Osteocyte (in vitro differentiated cells): Measurements from ENCODE around the gene URB1. TPM values are rescaled to one million over a fixed set of nuclear protein-coding genes. Genes with fewer than 3 reads are reported as not detected.
"Not testable (repeated sequence)": the region's sequence is repeated elsewhere in the genome, so short reads cannot be mapped to it uniquely, and the experiment has no call there.

Source experiments
- DNase-seq: peaks from one replicate; pipeline ENCODE4 v3.0.0; 2021; ENCODE audit warnings: mixed read lengths; ENCODE audit not compliant: unreplicated experiment; ENCODE audit errors: extremely low spot score
- H3K27ac Mint-ChIP-seq: one replicate; pipeline ENCODE4 v1.8.0; 2021; ENCODE audit warnings: mild to moderate bottlenecking, mixed read lengths; ENCODE audit not compliant: unreplicated experiment
- H3K27me3 Mint-ChIP-seq: one replicate; pipeline ENCODE4 v1.8.0; 2021; ENCODE audit warnings: mixed read lengths; ENCODE audit not compliant: unreplicated experiment
- H3K36me3 Mint-ChIP-seq: one replicate; pipeline ENCODE4 v1.8.0; 2021; ENCODE audit warnings: mixed read lengths; ENCODE audit not compliant: unreplicated experiment
- H3K4me1 Mint-ChIP-seq: one replicate; pipeline ENCODE4 v1.8.0; 2021; ENCODE audit warnings: mixed read lengths; ENCODE audit not compliant: unreplicated experiment
- H3K4me3 Mint-ChIP-seq: one replicate; pipeline ENCODE4 v1.8.0; 2021; ENCODE audit warnings: mild to moderate bottlenecking, moderate library complexity, mixed read lengths; ENCODE audit not compliant: unreplicated experiment
- H3K9me3 Mint-ChIP-seq: one replicate; pipeline ENCODE4 v1.8.0; 2021; ENCODE audit warnings: mixed read lengths; ENCODE audit not compliant: unreplicated experiment
- total RNA-seq: library from RNA; stranded (reverse); gene quantifications from 2 replicates; pipeline ENCODE4 v1.2.1, GENCODE V29; 2021
- TF ChIP-seq, protein P1 (sequence below): fragments of 200-600 bp; sonication (generic); IDR thresholded peaks from 2 replicates; pipeline ENCODE4 v1.5.0; 2021; ENCODE audit warnings: antibody characterized with exemption, mild to moderate bottlenecking, moderate library complexity

URB1 gene
- total RNA-seq, 1 donor from 2014 or later = 15.4 TPM

DNA sequence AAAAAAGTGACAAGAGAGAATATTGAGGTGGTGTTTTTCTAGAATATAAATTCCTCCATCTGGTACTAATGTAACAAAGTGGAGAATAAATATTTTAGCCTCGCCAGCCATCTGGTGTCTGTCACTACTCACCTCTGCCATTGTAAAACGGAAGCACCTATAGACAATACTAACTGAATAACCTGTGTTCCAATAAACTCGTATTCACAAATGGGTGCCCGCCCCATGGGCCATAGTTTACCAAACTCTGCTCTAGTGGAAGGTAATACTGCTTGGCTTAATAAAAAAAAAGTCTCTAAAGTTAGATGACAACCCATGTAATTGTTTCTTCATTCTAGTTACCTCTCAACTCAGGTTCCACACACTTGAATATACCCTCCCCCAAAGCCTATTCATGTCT is 122.1 kb downstream of the URB1 start:
- Mint-ChIP-seq H3K27ac (no peak overlapping the region), H3K36me3 (peaks cover 5% of the 10 kb centered on the region), H3K4me1 (no peaks in the 10 kb centered on the region), H3K4me3 (no peak overlapping the region), H3K27me3 (no peaks in the 10 kb centered on the region), H3K9me3 (no peaks in the 10 kb centered on the region)
- TF ChIP-seq, protein P1, sequence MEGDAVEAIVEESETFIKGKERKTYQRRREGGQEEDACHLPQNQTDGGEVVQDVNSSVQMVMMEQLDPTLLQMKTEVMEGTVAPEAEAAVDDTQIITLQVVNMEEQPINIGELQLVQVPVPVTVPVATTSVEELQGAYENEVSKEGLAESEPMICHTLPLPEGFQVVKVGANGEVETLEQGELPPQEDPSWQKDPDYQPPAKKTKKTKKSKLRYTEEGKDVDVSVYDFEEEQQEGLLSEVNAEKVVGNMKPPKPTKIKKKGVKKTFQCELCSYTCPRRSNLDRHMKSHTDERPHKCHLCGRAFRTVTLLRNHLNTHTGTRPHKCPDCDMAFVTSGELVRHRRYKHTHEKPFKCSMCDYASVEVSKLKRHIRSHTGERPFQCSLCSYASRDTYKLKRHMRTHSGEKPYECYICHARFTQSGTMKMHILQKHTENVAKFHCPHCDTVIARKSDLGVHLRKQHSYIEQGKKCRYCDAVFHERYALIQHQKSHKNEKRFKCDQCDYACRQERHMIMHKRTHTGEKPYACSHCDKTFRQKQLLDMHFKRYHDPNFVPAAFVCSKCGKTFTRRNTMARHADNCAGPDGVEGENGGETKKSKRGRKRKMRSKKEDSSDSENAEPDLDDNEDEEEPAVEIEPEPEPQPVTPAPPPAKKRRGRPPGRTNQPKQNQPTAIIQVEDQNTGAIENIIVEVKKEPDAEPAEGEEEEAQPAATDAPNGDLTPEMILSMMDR = no peak
- DNase-seq = no peak

DNA sequence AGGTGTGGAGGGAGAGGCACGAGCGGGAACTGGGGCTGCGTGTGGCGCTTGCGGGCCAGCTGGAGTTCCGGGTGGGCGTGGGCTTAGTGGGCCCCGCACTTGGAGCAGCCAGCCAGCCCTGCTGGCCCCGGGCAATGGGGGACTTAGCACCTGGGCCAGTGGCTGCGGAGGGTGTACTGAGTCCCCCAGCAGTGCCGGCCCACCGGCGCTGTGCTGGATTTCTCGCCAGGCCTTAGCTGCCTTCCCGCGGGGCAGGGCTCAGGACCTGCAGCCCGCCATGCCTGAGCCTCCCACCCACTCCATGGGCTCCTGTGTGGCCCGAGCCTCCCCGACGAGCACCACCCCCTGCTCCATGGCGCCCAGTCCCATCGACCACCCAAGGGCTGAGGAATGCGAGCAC is 127.5 kb downstream of the URB1 start:
- not testable (repeated sequence) for H3K36me3 Mint-ChIP-seq, H3K27me3 Mint-ChIP-seq, H3K4me1 Mint-ChIP-seq, H3K4me3 Mint-ChIP-seq, DNase-seq, H3K9me3 Mint-ChIP-seq, H3K27ac Mint-ChIP-seq

DNA sequence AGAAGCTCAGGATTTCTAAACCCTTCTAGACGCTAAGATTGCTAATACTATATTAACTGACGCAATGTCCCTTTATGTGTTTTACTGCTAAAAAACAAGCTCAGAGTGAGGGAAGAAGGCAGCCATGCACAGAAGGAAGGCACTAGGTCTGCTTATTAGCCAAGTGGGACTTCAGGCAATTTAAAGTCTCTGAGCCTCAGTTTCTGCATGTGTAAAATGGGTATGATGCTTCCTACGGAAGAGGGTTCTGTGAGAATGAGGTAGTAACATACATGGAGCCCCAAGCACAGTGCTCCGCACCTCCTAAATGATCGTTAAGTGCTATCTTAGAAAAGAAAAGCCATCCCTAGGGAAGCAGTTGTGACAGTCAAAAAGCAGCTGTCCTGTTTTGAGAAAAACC is 130.9 kb downstream of the URB1 start:
- Mint-ChIP-seq H3K4me3 (no peak overlapping the region), H3K9me3 (no peaks in the 10 kb centered on the region), H3K4me1 (peaks cover 11% of the 10 kb centered on the region), H3K27ac (no peak overlapping the region), H3K27me3 (no peaks in the 10 kb centered on the region), H3K36me3 (no peaks in the 10 kb centered on the region)
- no peak for DNase-seq
- TF ChIP-seq, protein P1 = no peak

Other genes with a start within 250 kb of the URB1 start
- 6.9 and 7.2 TPM in 2 replicates for gene MIS18A, start 114.0 kb downstream of the URB1 start, total RNA-seq
- not detected in 2 replicates for gene MRAP, start 94.2 kb downstream of the URB1 start, total RNA-seq
- 3.0 and 3.2 TPM in 2 replicates for gene EVA1C, start 19.7 kb upstream of the URB1 start, total RNA-seq
- 0.21 and 1.3 TPM in 2 replicates for gene TCP10L, start 192.5 kb upstream of the URB1 start, total RNA-seq
- 31.9 and 35.6 TPM in 2 replicates for gene CFAP298, start 219.4 kb upstream of the URB1 start, total RNA-seq